A204.1 (cell line): ENCODE data around the gene RBCK1.
"Not testable (repeated sequence)": the region's sequence is repeated elsewhere in the genome, so short reads cannot be mapped to it uniquely, and the experiment has no call there.

Experiments
- FAIRE-seq: peaks from 2 replicates; lab custom pipeline; 2012; peaks lifted over from hg19 to GRCh38; lab: Jason Lieb, UNC

Gene RBCK1

DNA sequence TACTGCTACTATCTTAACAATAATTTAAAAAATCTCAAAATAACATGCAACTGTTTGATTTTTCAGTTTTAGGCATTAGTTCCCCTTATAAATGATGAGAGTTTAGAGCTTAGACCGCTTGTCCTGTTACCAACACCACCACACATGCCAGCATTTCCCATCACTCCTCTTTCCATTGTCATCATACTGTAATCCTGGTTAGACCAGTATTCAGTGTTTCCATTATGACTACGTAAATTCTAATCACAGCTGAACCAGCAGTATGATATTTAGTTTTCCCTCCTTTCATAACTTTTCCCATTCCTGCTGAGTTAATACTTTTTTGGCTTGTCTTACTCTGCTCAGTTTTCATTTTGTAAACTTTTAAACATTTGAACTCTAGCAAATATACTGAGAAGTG lies 66.5 kb downstream of the RBCK1 start:
- FAIRE-seq = no peak

DNA sequence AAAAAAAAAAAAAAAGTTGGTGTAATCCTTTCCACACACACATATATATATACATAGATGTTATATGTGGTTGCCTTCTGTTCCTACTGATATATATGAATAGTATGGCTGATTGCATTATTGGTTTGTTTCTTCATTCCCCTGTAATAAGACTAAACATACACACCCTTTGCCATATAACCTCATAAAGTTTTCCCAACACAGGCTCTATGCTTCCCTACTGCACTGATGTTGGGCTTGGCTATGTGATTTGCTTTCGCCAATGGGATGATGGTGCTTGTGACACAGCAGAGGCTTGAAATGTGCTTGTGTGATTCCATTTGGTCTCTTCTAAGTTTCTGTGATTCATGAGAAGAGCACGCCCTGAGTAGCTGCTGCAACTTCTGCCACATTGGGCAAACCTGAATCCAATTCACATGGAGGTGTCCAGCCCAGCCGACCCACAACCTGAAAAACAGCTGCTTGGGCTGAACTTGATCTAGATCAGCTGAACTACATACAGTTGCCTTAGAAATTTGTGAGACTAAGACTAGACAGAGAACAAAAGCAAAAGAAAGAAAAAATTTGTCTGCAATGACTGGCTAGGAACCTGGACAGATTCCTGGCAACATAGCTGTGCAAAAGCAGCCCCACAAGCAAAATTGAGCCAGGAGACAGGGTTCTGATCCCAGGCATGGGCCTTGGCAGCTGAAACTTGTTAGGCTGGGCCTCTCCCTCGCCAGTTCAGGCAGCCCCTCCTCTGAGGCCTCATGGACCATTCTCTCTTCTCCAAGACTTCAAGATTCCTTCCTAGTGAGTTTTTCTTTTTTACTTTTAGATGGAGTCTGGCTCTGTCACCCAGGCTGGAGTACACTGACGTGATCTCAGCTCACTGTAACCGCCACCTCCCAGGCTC lies 67.6 kb downstream of the RBCK1 start:
- FAIRE-seq = no peak

DNA sequence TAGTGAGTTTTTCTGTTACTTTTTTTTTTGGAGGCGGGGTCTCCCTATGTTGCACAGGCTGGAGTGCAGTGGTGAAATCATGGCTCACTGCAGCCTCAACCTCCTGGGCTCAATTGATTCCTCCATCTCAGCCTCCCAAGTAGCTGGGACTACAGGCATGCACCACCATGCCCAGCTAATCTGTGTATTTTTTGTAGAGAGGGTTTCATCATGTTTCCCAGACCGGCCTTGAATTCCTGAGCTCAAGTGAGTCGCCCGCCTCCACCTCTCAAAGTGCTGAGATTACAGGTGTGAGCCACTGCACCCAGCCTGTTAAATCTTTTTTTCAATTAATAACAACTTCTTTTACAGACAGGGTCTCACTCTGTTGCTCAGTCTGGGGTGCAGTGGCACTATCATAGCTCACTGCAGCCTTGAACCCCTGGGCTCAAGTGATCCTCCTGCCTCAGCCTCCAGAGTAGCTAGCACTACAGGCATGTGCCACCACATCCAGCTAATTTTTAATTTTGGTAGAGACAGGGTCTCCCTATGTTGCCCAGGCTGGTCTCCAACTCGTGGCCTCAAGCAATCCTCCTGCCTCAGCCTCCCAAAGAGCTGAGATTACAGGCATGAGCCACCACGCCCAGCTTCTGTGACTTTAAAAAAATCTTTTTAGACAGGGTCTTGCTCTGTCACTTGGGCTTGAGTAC lies 68.6 kb downstream of the RBCK1 start:
- FAIRE-seq = not testable (repeated sequence)

DNA sequence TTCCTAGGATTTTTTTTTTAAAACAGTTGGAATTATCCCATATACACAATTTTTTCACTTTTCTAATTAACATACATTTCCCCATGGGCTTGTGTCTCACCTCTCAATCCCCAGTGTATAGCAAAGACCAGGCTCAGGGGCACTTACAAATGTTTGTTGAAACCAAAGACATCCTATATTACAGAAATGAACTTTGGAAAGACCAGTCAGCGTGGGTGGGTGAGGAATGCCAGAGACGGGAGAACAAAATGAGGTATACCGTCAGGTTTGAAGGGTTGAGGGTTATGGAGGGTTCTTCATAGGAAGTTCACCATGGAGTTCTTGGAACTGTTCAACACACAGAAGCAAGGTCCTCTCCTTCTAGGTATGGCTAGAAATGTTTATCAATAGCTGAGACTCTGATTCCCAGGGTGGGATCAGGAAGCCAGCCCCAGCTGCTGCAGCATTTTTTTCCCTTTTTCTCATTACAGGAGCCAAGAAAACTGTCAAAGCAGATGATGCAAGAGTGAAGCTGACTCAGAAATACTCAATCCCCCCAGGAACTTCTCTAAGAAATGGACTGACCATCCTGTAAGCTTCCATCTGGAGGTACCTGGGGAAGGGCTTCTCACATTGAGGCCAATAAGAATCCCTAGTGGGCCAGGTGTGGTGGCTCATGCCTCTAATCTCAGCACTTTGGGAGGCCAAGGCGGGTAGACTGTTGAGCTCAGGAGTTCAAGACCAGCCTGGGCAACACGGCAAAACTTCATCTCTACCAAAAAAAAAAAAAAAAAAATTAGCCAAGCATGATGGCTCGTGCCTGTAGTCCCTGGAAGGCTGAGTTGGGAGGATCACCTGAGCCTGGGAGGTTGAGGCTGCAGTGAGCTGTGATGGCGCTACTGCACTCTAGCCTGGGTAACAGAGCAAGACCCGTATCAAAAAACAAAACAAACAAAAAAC lies 70.2 kb downstream of the RBCK1 start:
- FAIRE-seq = no peak

DNA sequence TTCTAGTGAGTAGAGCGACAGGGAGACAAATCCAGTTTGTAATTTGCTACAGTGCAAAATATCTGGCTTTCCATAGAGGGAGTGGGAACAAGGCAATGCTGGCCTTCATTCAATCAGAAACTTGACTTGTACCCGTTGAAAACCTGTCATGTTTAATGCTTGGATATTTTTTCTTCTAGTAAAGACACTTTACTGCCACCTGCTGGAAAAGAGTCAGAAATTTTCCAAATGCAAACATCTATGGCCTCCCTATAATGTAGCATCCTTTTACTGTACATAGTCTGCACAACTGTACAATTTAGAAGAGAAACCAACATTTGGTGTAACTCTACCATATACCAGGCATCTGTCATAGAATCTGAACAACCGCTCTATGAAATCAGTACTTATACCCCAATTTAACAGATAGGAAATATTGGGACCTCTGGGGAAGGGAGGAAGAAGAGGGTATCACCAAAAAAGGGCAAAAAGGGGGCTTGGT lies 70.9 kb downstream of the RBCK1 start:
- peak; percentile 94 for FAIRE-seq

DNA sequence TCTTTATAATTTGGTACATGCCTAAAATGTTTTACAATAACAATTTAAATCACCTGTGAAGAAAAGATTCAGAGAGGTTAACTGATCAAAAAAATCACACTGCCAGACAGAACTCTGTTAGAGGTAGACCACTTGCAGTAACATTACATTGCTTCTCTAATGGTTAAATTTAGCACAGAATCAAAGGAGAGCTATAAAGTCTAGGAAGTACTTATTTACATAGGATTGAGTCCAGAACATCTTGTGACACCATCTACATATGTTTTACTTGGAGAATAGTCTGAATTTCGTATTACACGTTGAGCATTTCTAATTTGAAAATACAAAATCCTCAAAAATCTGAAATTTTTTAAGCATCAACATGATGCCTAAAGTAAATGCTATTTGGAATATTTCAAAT lies 71.4 kb downstream of the RBCK1 start:
- FAIRE-seq = no peak

DNA sequence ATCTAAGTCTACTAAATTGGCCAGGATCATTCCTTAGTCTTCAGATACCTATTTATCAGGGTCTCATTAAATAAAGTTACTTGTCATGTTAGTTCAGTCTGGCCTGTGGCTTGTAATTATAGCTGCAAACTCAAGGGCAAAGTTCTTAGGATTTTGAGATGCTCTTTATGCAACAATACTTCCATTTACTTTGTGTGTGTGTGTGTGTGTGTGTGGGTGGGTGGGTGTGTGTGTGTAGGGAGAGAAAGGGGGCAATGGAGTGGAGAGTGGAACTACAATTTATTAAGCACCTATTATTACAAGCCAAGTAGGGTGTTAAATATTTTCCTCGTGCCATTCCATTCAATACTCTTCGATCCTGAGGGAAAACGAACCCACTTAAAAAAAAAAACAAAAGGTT lies 71.9 kb downstream of the RBCK1 start:
- no peak for FAIRE-seq

DNA sequence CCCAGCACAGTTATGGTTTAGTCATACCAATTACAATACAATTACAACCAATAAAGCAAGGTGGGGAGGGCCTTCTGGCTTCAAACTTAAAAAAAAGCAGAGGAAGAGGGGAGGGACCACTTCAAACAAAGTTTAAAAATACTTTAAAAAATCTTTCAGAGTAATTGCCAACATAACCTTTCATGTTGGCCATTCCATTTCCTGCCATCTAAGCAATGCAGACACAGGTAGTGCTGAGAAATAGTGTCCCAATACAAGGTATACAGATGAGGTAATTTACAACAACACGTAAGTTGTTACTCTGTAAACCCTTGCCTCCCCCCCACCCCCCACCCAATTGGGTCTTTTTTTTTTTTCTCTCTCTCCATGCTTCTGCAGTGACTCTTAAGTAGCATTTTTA lies 73.1 kb downstream of the RBCK1 start:
- no peak for FAIRE-seq
